OCI-LY1 (cell line): ENCODE measurements around the gene CDC42BPA.
"Not testable (repeated sequence)": the region's sequence is repeated elsewhere in the genome, so short reads cannot be mapped to it uniquely, and the experiment has no call there.

Experiments used
- H2AFZ ChIP-seq: fragments of 200-600 bp; sonication (generic), shearing (Covaris generic); 2 replicates; pipeline ENCODE4 v1.6.0; 2014; ENCODE audit warnings: antibody characterized with exemption, mild to moderate bottlenecking, low read length
- H3F3A ChIP-seq: fragments of 200-600 bp; sonication (generic), shearing (Covaris generic); 2 replicates; pipeline ENCODE4 v1.6.0; 2014; ENCODE audit warnings: mild to moderate bottlenecking, antibody characterized with exemption, low read length, moderate library complexity; ENCODE audit not compliant: insufficient read depth
- H3K27ac ChIP-seq: fragments of 200-600 bp; sonication (generic); 2 replicates; pipeline ENCODE4 v1.5.1; 2014; ENCODE audit warnings: low read length, mixed run types, mild to moderate bottlenecking, low read depth; ENCODE audit not compliant: poor library complexity, severe bottlenecking
- H3K27me3 ChIP-seq: fragments of 200-600 bp; sonication (generic); 2 replicates; pipeline ENCODE4 v1.6.0; 2014; ENCODE audit warnings: antibody characterized with exemption, mild to moderate bottlenecking, low read length, moderate library complexity; ENCODE audit not compliant: insufficient read depth
- H3K36me3 ChIP-seq: fragments of 200-600 bp; sonication (generic); 2 replicates; pipeline ENCODE4 v1.6.1; 2014; ENCODE audit warnings: mild to moderate bottlenecking, antibody characterized with exemption, low read length, moderate library complexity, mixed read lengths; ENCODE audit not compliant: insufficient read depth
- H3K4me1 ChIP-seq: fragments of 200-600 bp; sonication (generic); 2 replicates; pipeline ENCODE4 v1.5.1; 2014; ENCODE audit warnings: mild to moderate bottlenecking, low read length, moderate library complexity; ENCODE audit not compliant: insufficient read depth, severe bottlenecking
- H3K4me2 ChIP-seq: fragments of 200-600 bp; sonication (generic), shearing (Covaris generic); 2 replicates; pipeline ENCODE4 v1.6.1; 2014; ENCODE audit warnings: low read length
- H3K4me3 ChIP-seq: fragments of 200-600 bp; sonication (generic); 2 replicates; pipeline ENCODE4 v1.5.1; 2014; ENCODE audit warnings: low read length, low read depth, mild to moderate bottlenecking, mixed read lengths; ENCODE audit not compliant: poor library complexity, severe bottlenecking
- H3K79me2 ChIP-seq: fragments of 200-600 bp; shearing (Covaris generic); 2 replicates; pipeline ENCODE4 v1.6.1; 2016; ENCODE audit warnings: mixed run types, low read length, mixed read lengths; ENCODE audit not compliant: insufficient read depth
- H3K9ac ChIP-seq: fragments of 200-600 bp; sonication (generic), shearing (Covaris generic); 2 replicates; pipeline ENCODE4 v1.6.1; 2014; ENCODE audit warnings: mild to moderate bottlenecking, low read length, mixed read lengths
- H3K9me2 ChIP-seq: fragments of 200-600 bp; sonication (generic), shearing (Covaris generic); 2 replicates; pipeline ENCODE4 v1.6.1; 2014; ENCODE audit warnings: low read depth, mild to moderate bottlenecking, low read length, mixed read lengths
- H3K9me3 ChIP-seq: fragments of 200-600 bp; shearing (Covaris generic); 2 replicates; pipeline ENCODE4 v1.6.1; 2014; ENCODE audit warnings: low read length, mixed read lengths
- H4K20me1 ChIP-seq: fragments of 200-600 bp; sonication (generic), shearing (Covaris generic); 2 replicates; pipeline ENCODE4 v1.6.0; 2016; ENCODE audit warnings: mild to moderate bottlenecking, low read length; ENCODE audit not compliant: insufficient read depth
- EZH2 ChIP-seq: fragments of 200-600 bp; sonication (generic), shearing (Covaris generic); IDR thresholded peaks from 2 replicates; pipeline ENCODE4 v1.8.0; 2017; ENCODE audit warnings: borderline replicate concordance, mixed run types, mild to moderate bottlenecking, antibody characterized with exemption, low read length, moderate library complexity, mixed read lengths
- TF ChIP-seq, protein P1 (sequence below): fragments of 200-600 bp; sonication (generic), shearing (Covaris generic); IDR thresholded peaks from 2 replicates; pipeline ENCODE4 v1.5.1; 2017; ENCODE audit warnings: mild to moderate bottlenecking, antibody characterized with exemption, low read length, moderate library complexity, mixed read lengths

Gene CDC42BPA

DNA sequence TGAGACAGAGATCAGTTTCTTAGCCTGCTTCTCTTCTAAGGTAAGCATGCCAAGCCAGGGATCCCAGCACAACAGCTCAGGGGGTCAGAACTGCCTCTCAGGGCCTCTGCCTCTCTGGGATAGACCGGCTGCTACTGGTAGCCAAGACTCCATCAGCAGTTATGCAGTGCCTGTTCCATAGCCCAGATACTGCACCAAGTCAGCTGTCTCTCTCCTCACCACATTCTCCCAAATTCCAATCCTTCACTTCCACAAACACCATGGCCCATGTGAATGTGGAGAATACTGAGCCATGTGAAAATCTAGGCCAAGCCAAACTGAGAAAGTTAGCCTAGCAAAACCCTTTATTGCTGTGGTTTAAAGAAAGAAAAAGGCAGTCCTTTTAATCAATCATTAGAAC lies 37.5 kb downstream of the CDC42BPA start:
- TF ChIP-seq, protein P1, sequence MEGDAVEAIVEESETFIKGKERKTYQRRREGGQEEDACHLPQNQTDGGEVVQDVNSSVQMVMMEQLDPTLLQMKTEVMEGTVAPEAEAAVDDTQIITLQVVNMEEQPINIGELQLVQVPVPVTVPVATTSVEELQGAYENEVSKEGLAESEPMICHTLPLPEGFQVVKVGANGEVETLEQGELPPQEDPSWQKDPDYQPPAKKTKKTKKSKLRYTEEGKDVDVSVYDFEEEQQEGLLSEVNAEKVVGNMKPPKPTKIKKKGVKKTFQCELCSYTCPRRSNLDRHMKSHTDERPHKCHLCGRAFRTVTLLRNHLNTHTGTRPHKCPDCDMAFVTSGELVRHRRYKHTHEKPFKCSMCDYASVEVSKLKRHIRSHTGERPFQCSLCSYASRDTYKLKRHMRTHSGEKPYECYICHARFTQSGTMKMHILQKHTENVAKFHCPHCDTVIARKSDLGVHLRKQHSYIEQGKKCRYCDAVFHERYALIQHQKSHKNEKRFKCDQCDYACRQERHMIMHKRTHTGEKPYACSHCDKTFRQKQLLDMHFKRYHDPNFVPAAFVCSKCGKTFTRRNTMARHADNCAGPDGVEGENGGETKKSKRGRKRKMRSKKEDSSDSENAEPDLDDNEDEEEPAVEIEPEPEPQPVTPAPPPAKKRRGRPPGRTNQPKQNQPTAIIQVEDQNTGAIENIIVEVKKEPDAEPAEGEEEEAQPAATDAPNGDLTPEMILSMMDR, result no peak
- TF ChIP-seq EZH2, result no peak
- Histone ChIP-seq H2AFZ (no peak overlapping the region), H3K4me1 (no peaks in the 10 kb centered on the region), H3K4me3 (no peak overlapping the region), H3K9me2 (no peaks in the 10 kb centered on the region), H3K9ac (no peak overlapping the region), H3K4me2 (no peak overlapping the region), H3K27ac (no peak overlapping the region), H3K36me3 (no peaks in the 10 kb centered on the region), H3K9me3 (no peaks in the 10 kb centered on the region), H3K79me2 (no peaks in the 10 kb centered on the region), H3F3A (no peaks in the 10 kb centered on the region), H3K27me3 (no peaks in the 10 kb centered on the region), H4K20me1 (no peaks in the 10 kb centered on the region)

DNA sequence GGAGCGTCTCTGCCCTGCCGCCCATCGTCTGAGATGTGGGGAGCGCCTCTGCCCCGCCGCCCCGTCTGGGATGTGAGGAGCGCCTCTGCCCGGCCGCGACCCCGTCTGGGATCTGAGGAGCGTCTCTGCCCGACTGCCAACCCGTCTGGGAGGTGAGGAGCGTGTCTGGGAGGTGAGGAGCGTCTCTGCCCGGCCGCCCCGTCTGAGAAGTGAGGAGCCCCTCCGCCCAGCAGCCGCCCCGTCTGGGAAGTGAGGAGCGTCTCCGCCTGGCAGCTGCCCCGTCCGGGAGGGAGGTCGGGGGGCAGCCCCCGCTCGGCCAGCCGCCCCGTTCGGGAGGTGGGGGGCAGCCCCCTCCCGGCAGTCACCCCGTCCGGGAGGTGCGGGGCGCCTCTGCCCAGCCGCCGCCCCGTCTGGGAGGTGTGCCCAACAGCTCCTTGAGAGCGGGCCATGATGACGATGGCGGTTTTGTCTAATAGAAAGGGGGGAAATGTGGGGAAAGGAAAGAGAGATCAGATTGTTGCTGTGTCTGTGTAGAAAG lies 42.1 kb downstream of the CDC42BPA start:
- H3F3A ChIP-seq, H3K4me1 ChIP-seq, H3K4me3 ChIP-seq, H3K27me3 ChIP-seq, H3K9ac ChIP-seq, H3K36me3 ChIP-seq, H2AFZ ChIP-seq, H3K9me2 ChIP-seq, H3K9me3 ChIP-seq, H3K4me2 ChIP-seq, H4K20me1 ChIP-seq, H3K79me2 ChIP-seq, H3K27ac ChIP-seq: not testable (repeated sequence)

DNA sequence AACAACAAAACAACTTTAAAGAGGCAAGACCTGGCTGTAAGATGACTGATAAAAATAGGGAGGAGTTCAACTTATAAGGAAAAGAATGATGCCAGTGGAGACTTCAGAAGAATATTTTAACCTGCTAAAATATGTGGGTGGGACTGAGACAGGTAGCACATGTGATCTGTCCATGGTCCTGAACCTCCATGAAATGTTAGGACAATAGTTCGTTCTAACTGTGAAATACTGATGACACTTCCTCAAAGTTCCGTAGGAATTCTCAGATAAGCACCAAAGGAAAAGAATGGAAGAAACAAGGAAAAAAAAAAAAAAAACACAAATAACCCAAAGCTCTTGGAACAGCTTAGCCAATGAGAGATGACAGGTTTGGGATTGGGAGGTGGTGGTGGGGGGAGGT lies 44.7 kb downstream of the CDC42BPA start:
- Histone ChIP-seq H3K9ac (no peak overlapping the region), H3K27ac (no peak overlapping the region), H3K4me2 (no peak overlapping the region), H2AFZ (no peak overlapping the region), H3K9me3 (no peaks in the 10 kb centered on the region), H3F3A (no peaks in the 10 kb centered on the region), H3K9me2 (no peaks in the 10 kb centered on the region), H3K27me3 (no peaks in the 10 kb centered on the region), H3K36me3 (no peaks in the 10 kb centered on the region), H4K20me1 (no peaks in the 10 kb centered on the region), H3K4me3 (no peak overlapping the region), H3K79me2 (no peaks in the 10 kb centered on the region), H3K4me1 (no peaks in the 10 kb centered on the region)
- TF ChIP-seq, protein P1, result no peak
- TF ChIP-seq EZH2, result no peak

DNA sequence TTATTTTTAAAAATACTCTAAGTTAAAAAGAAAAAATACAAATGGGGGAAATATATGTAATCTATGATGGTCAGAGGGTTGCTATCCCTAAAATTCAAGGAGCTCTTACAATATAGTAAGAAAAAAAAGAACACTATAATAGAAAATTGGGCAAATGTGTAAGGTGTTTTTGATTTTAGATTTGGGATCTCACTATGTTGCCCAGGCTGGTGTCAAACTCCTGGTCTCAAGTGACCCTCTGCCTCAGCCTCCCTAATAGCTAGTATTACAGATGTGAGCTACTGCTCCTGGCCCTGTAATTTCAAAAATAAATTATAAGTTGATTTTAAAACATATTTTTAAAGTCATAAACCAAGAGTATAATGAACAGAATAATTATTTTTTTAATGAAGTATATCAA lies 45.9 kb downstream of the CDC42BPA start:
- Histone ChIP-seq H3K9ac (no peak overlapping the region), H3K4me3 (no peak overlapping the region), H3K4me1 (no peaks in the 10 kb centered on the region), H3K9me2 (no peaks in the 10 kb centered on the region), H3K27me3 (no peaks in the 10 kb centered on the region), H2AFZ (no peak overlapping the region), H3F3A (no peaks in the 10 kb centered on the region), H3K36me3 (no peaks in the 10 kb centered on the region), H3K9me3 (no peaks in the 10 kb centered on the region), H3K27ac (no peak overlapping the region), H4K20me1 (no peaks in the 10 kb centered on the region), H3K79me2 (no peaks in the 10 kb centered on the region), H3K4me2 (no peak overlapping the region)
- TF ChIP-seq EZH2, result no peak
- TF ChIP-seq, protein P1, result no peak
